Hepatocyte (in vitro differentiated cells): ENCODE data around the gene PCDH10. TPM values are rescaled to one million over a fixed set of nuclear protein-coding genes. Genes with fewer than 3 reads are reported as not detected.
"Not testable (repeated sequence)": the region's sequence is repeated elsewhere in the genome, so short reads cannot be mapped to it uniquely, and the experiment has no call there.

Experiments used
- DNase-seq: peaks from one replicate; pipeline ENCODE4 v3.0.0-alpha.2; 2016; ENCODE audit warnings: low spot score
- H2AFZ ChIP-seq: fragments of 200-600 bp; sonication (generic); 2 replicates; pipeline ENCODE4 v1.6.0; 2016; ENCODE audit warnings: antibody characterized with exemption, mild to moderate bottlenecking
- H3K27ac ChIP-seq: fragments of 200-600 bp; sonication (generic); 2 replicates; pipeline ENCODE4 v1.5.1; 2016; ENCODE audit warnings: mild to moderate bottlenecking
- H3K27me3 ChIP-seq: fragments of 200-600 bp; sonication (generic); 2 replicates; pipeline ENCODE4 v1.6.1; 2016
- H3K36me3 ChIP-seq: fragments of 200-600 bp; sonication (generic); replicated peaks from 2 replicates; pipeline ENCODE4 v1.5.1; 2016; ENCODE audit warnings: low read depth; ENCODE audit not compliant: insufficient read depth
- H3K4me1 ChIP-seq: fragments of 200-600 bp; sonication (generic); 2 replicates; pipeline ENCODE4 v1.5.1; 2016; ENCODE audit warnings: mild to moderate bottlenecking, moderate library complexity; ENCODE audit not compliant: insufficient read depth
- H3K4me2 ChIP-seq: fragments of 200-600 bp; sonication (generic); 2 replicates; pipeline ENCODE4 v1.6.0; 2016
- H3K4me3 ChIP-seq: fragments of 200-600 bp; sonication (generic); 2 replicates; pipeline ENCODE4 v1.5.1; 2016; ENCODE audit warnings: mild to moderate bottlenecking
- H3K79me2 ChIP-seq: fragments of 200-600 bp; sonication (generic); 2 replicates; pipeline ENCODE4 v1.6.0; 2017; ENCODE audit warnings: mild to moderate bottlenecking
- H3K9me2 ChIP-seq: fragments of 200-600 bp; sonication (generic); replicated peaks from 2 replicates; pipeline ENCODE4 v1.6.0; 2017; ENCODE audit warnings: mild to moderate bottlenecking; ENCODE audit not compliant: insufficient read depth
- H3K9me3 ChIP-seq: fragments of 200-600 bp; sonication (generic); 2 replicates; pipeline ENCODE4 v1.5.1; 2016; ENCODE audit warnings: low read depth, mild to moderate bottlenecking
- H4K20me1 ChIP-seq: fragments of 200-600 bp; sonication (generic); 2 replicates; pipeline ENCODE4 v1.6.0; 2016; ENCODE audit warnings: mild to moderate bottlenecking; ENCODE audit not compliant: insufficient read depth, poor library complexity, severe bottlenecking
- CTCF ChIP-seq: fragments of 200-600 bp; sonication (generic); IDR thresholded peaks from 2 replicates; pipeline ENCODE4 v1.5.1; 2016; ENCODE audit warnings: antibody characterized with exemption, mild to moderate bottlenecking; ENCODE audit not compliant: poor library complexity
- EZH2 ChIP-seq: fragments of 200-600 bp; sonication (generic); IDR thresholded peaks from 2 replicates; pipeline ENCODE4 v1.6.1; 2016; ENCODE audit warnings: antibody characterized with exemption, mild to moderate bottlenecking, borderline replicate concordance
- EZH2phosphoT487 ChIP-seq: fragments of 200-600 bp; sonication (generic); IDR thresholded peaks from one replicate; pipeline ENCODE4 v1.6.1; 2018; ENCODE audit warnings: antibody characterized with exemption, mild to moderate bottlenecking, low read depth, moderate library complexity; ENCODE audit not compliant: unreplicated experiment, severe bottlenecking
- WGBS: methylation state at CpG from one replicate; pipeline ENCODE4 v1.1.6; 2016; ENCODE audit warnings: low lambda C conversion rate; ENCODE audit errors: missing lambda C conversion rate; 5-methylcytosine and 5-hydroxymethylcytosine counted together
- polyA plus RNA-seq: library from polyadenylated mRNA; unstranded; fragments of >200 nt; fragmentation: Nextera tagmentation; extraction: Ambion mirVana; gene quantifications from 2 replicates; pipeline ENCODE4 v1.2.1, GENCODE V29; 2016
- total RNA-seq: library from RNA; depleted of rRNA; stranded (reverse); fragments of >200 nt; gene quantifications from 2 replicates; pipeline ENCODE4 v1.2.3, GENCODE V29; 2014

Gene PCDH10
- total and polyA plus RNA-seq, 2 experiments from 2014 or later: 16.7 to 24.1 TPM

GRCh38 chr4:133190098-133190497 is 41.0 kb downstream of the PCDH10 start:
- no peak overlapping the region for H2AFZ ChIP-seq
- H3K9me3 ChIP-seq: no peaks in the 10 kb centered on the region
- H3K27ac ChIP-seq: no peak overlapping the region
- no peaks in the 10 kb centered on the region for H3K79me2 ChIP-seq
- no peaks in the 10 kb centered on the region for H3K27me3 ChIP-seq
- H3K4me3 ChIP-seq: no peak overlapping the region
- H4K20me1 ChIP-seq: no peaks in the 10 kb centered on the region
- H3K36me3 ChIP-seq: no peaks in the 10 kb centered on the region
- no peaks in the 10 kb centered on the region for H3K9me2 ChIP-seq
- DNase-seq: no peak
- WGBS: 68% methylated on average over 5 of the region's 5 CpGs
- TF ChIP-seq EZH2phosphoT487 (no peak), EZH2 (no peak), CTCF (no peak)
- H3K4me2 ChIP-seq: no peak overlapping the region
- H3K4me1 ChIP-seq: no peaks in the 10 kb centered on the region

GRCh38 chr4:133208694-133209285 is 59.7 kb downstream of the PCDH10 start:
- no peaks in the 10 kb centered on the region for H3K27me3 ChIP-seq
- H3K9me3 ChIP-seq: no peaks in the 10 kb centered on the region
- DNase-seq: no peak
- WGBS: 93% methylated on average over 7 of the region's 7 CpGs
- H3K4me2 ChIP-seq: no peak overlapping the region
- TF ChIP-seq CTCF: no peak
- TF ChIP-seq EZH2phosphoT487: no peak
- TF ChIP-seq EZH2: no peak
- H3K36me3 ChIP-seq: no peaks in the 10 kb centered on the region
- H4K20me1 ChIP-seq: no peaks in the 10 kb centered on the region
- no peak overlapping the region for H3K4me3 ChIP-seq
- no peaks in the 10 kb centered on the region for H3K4me1 ChIP-seq
- H3K27ac ChIP-seq: no peak overlapping the region
- H3K9me2 ChIP-seq: no peaks in the 10 kb centered on the region
- H3K79me2 ChIP-seq: no peaks in the 10 kb centered on the region
- no peak overlapping the region for H2AFZ ChIP-seq

- H3K79me2 ChIP-seq: no peaks in the 10 kb centered on the region
- no peak overlapping the region for H3K27ac ChIP-seq
- no peaks in the 10 kb centered on the region for H3K9me3 ChIP-seq
- H3K4me2 ChIP-seq: no peak overlapping the region
- DNase-seq: peak; percentile 4
- H3K4me1 ChIP-seq: no peaks in the 10 kb centered on the region
- no peaks in the 10 kb centered on the region for H3K27me3 ChIP-seq
- WGBS: 96% methylated on average over 6 of the region's 6 CpGs
- H2AFZ ChIP-seq: no peak overlapping the region
- H3K36me3 ChIP-seq: no peaks in the 10 kb centered on the region
- TF ChIP-seq EZH2 (no peak), CTCF (no peak)
- H3K9me2 ChIP-seq: no peaks in the 10 kb centered on the region
- H3K4me3 ChIP-seq: no peak overlapping the region
- H4K20me1 ChIP-seq: no peaks in the 10 kb centered on the region
Measured at GRCh38 chr4:133233922-133234321, 84.8 kb downstream of the PCDH10 start.

GRCh38 chr4:133240451-133240850 is 91.4 kb downstream of the PCDH10 start:
- H3K4me2 ChIP-seq, H3K27ac ChIP-seq, H3K27me3 ChIP-seq, H3K9me2 ChIP-seq, H3K4me1 ChIP-seq, H3K79me2 ChIP-seq, DNase-seq, H2AFZ ChIP-seq, H3K36me3 ChIP-seq, H3K4me3 ChIP-seq, H3K9me3 ChIP-seq, H4K20me1 ChIP-seq: not testable (repeated sequence)
- 98% methylated on average over 24 of the region's 30 CpGs for WGBS
